Activated CD4-positive, CD25-positive, alpha-beta regulatory T cell treated with anti-CD3 and anti-CD28 coated beads, Interleukin-2, amount 50 U/mL, for 16 hours (primary cell): ENCODE measurements around the gene CD28.
A peak's percentile ranks its signal among the peaks of the same experiment; 100 is the strongest.

Experiments
- DNase-seq: peaks from one replicate; pipeline ENCODE4 v3.0.0-alpha.2; 2020; ENCODE audit warnings: low read depth, low spot score

CD28 gene

GRCh38 chr2:203706403-203706802 lies at the start of gene CD28:
TSS of gene CD28 (plus strand) at chr2:203706639. CDS start at chr2:203706697, 58 bp downstream.
- DNase-seq = peak; percentile 78

GRCh38 chr2:203659331-203660049 lies 46.9 kb upstream of the CD28 start:
- no peak for DNase-seq

GRCh38 chr2:203660465-203660864 lies 46.0 kb upstream of the CD28 start:
- no peak for DNase-seq

GRCh38 chr2:203661279-203661908 lies 45.0 kb upstream of the CD28 start:
- no peak for DNase-seq

- DNase-seq = no peak
Measured at GRCh38 chr2:203662487-203662886, 44.0 kb upstream of the CD28 start.

- DNase-seq = no peak
Measured at GRCh38 chr2:203662951-203663350, 43.5 kb upstream of the CD28 start.

- no peak for DNase-seq
Measured at GRCh38 chr2:203664029-203664755, 42.2 kb upstream of the CD28 start.

GRCh38 chr2:203667838-203668237 lies 38.6 kb upstream of the CD28 start:
- DNase-seq = no peak

- no peak for DNase-seq
Measured at GRCh38 chr2:203669820-203670219, 36.6 kb upstream of the CD28 start.

GRCh38 chr2:203670939-203671338 lies 35.5 kb upstream of the CD28 start:
- DNase-seq = no peak

- DNase-seq = no peak
Measured at GRCh38 chr2:203671876-203672275, 34.6 kb upstream of the CD28 start.

- no peak for DNase-seq
Measured at GRCh38 chr2:203672856-203673255, 33.6 kb upstream of the CD28 start.

- no peak for DNase-seq
Measured at GRCh38 chr2:203673933-203674332, 32.5 kb upstream of the CD28 start.

GRCh38 chr2:203675086-203675485 lies 31.4 kb upstream of the CD28 start:
- no peak for DNase-seq

GRCh38 chr2:203678971-203679370 lies 27.5 kb upstream of the CD28 start:
- DNase-seq = no peak

- no peak for DNase-seq
Measured at GRCh38 chr2:203679401-203679800, 27.0 kb upstream of the CD28 start.

- no peak for DNase-seq
Measured at GRCh38 chr2:203681978-203682377, 24.5 kb upstream of the CD28 start.

GRCh38 chr2:203682688-203683130 lies 23.7 kb upstream of the CD28 start:
- no peak for DNase-seq

- no peak for DNase-seq
Measured at GRCh38 chr2:203683421-203683820, 23.0 kb upstream of the CD28 start.

GRCh38 chr2:203683932-203684556 lies 22.4 kb upstream of the CD28 start:
- no peak for DNase-seq

GRCh38 chr2:203685081-203685621 lies 21.3 kb upstream of the CD28 start:
- no peak for DNase-seq
